Karpas-422 (cell line): ENCODE measurements around the gene NFIA. TPM values are rescaled to one million over a fixed set of nuclear protein-coding genes. Genes with fewer than 3 reads are reported as not detected.

Experiments used
- DNase-seq: peaks from one replicate; pipeline ENCODE4 v3.0.0-alpha.2; 2015
- H2AFZ ChIP-seq: fragments of 200-600 bp; sonication (generic); 2 replicates; pipeline ENCODE4 v1.6.1; 2014; ENCODE audit warnings: antibody characterized with exemption, low read length, mixed read lengths
- H3K27ac ChIP-seq: fragments of 200-600 bp; sonication (generic); 2 replicates; pipeline ENCODE4 v1.5.1; 2014; ENCODE audit warnings: mild to moderate bottlenecking, low read length, moderate library complexity
- H3K27me3 ChIP-seq: fragments of 200-600 bp; sonication (generic); 2 replicates; pipeline ENCODE4 v1.6.1; 2014; ENCODE audit warnings: low read length, mixed read lengths
- H3K36me3 ChIP-seq: fragments of 200-600 bp; sonication (generic); 2 replicates; pipeline ENCODE4 v1.6.1; 2014; ENCODE audit warnings: low read length, mixed read lengths; ENCODE audit not compliant: insufficient read depth
- H3K4me1 ChIP-seq: fragments of 200-600 bp; sonication (generic); 2 replicates; pipeline ENCODE4 v1.6.1; 2014; ENCODE audit warnings: mild to moderate bottlenecking, low read length, mixed read lengths
- H3K4me2 ChIP-seq: fragments of 200-600 bp; sonication (generic); 2 replicates; pipeline ENCODE4 v1.6.1; 2014; ENCODE audit warnings: low read length, low read depth, mild to moderate bottlenecking; ENCODE audit not compliant: poor library complexity, severe bottlenecking
- H3K4me3 ChIP-seq: fragments of 200-600 bp; sonication (generic); 2 replicates; pipeline ENCODE4 v1.5.1; 2014; ENCODE audit warnings: mild to moderate bottlenecking, antibody characterized with exemption, low read length, mixed read lengths
- H3K79me2 ChIP-seq: fragments of 200-600 bp; sonication (generic); 2 replicates; pipeline ENCODE4 v1.6.1; 2014; ENCODE audit warnings: mild to moderate bottlenecking, low read length, mixed read lengths
- H3K9ac ChIP-seq: fragments of 200-600 bp; sonication (generic); 2 replicates; pipeline ENCODE4 v1.6.0; 2014; ENCODE audit warnings: low read length
- H3K9me2 ChIP-seq: fragments of 200-600 bp; sonication (generic), shearing (Covaris generic); replicated peaks from 2 replicates; pipeline ENCODE4 v1.6.0; 2014; ENCODE audit warnings: mild to moderate bottlenecking, low read length, moderate library complexity; ENCODE audit not compliant: insufficient read depth
- H3K9me3 ChIP-seq: fragments of 300-700, 200-600 bp; sonication (generic); 2 replicates; pipeline ENCODE4 v1.6.1; 2014; ENCODE audit warnings: low read length, mixed read lengths
- H4K20me1 ChIP-seq: fragments of 200-600 bp; sonication (generic); 2 replicates; pipeline ENCODE4 v1.6.1; 2014; ENCODE audit warnings: mild to moderate bottlenecking, antibody characterized with exemption, low read length, low read depth; ENCODE audit not compliant: insufficient read depth
- total RNA-seq: library from RNA; depleted of rRNA; stranded (reverse); fragments of >200 nt; shearing (Covaris generic); gene quantifications from 2 replicates; pipeline ENCODE4 v1.2.3, GENCODE V29; 2014; ENCODE audit warnings: low replicate concordance

The NFIA gene
- total RNA-seq, 1 experiment from 2014 or later: 38.3 TPM

GRCh38 chr1:61490924-61491323 lies 408.6 kb downstream of the NFIA start:
- no peak for DNase-seq
- H3K4me1 ChIP-seq: no peaks in the 10 kb centered on the region
- no peaks in the 10 kb centered on the region for H3K9me2 ChIP-seq
- H3K9ac ChIP-seq: no peak overlapping the region
- H3K9me3 ChIP-seq: no peaks in the 10 kb centered on the region
- no peak overlapping the region for H3K4me2 ChIP-seq
- no peaks in the 10 kb centered on the region for H3K36me3 ChIP-seq
- H2AFZ ChIP-seq: no peak overlapping the region
- H3K27ac ChIP-seq: no peak overlapping the region
- H4K20me1 ChIP-seq: no peaks in the 10 kb centered on the region
- no peaks in the 10 kb centered on the region for H3K27me3 ChIP-seq
- no peak overlapping the region for H3K4me3 ChIP-seq
- no peaks in the 10 kb centered on the region for H3K79me2 ChIP-seq

GRCh38 chr1:61491497-61491896 lies 409.1 kb downstream of the NFIA start:
- no peak for DNase-seq
- H3K36me3 ChIP-seq: no peaks in the 10 kb centered on the region
- no peaks in the 10 kb centered on the region for H3K27me3 ChIP-seq
- H3K9me2 ChIP-seq: no peaks in the 10 kb centered on the region
- no peak overlapping the region for H3K4me3 ChIP-seq
- H3K4me1 ChIP-seq: no peaks in the 10 kb centered on the region
- no peaks in the 10 kb centered on the region for H3K9me3 ChIP-seq
- H3K4me2 ChIP-seq: no peak overlapping the region
- H2AFZ ChIP-seq: no peak overlapping the region
- H4K20me1 ChIP-seq: no peaks in the 10 kb centered on the region
- H3K27ac ChIP-seq: no peak overlapping the region
- H3K79me2 ChIP-seq: no peaks in the 10 kb centered on the region
- H3K9ac ChIP-seq: no peak overlapping the region

DNA sequence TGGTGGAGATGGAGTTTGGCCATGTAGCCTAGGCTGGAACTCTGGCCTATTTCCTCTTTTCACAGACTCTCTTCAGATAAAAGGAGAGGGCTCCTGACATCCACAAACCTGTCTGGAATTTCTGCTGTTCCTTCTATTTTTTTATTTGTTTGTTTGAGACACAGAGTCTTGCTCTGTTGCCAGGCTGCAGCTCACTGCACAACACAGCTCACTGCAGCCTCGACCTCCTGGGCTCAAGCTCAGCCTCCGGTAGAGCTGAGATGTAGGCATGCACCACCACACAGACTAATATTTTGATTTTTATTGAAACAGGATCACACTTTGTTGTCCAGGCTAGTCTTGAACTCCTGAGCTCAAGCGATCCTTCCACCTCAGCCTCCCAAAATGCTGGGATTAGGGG lies 411.6 kb downstream of the NFIA start:
- Histone ChIP-seq H3K9me3 (no peaks in the 10 kb centered on the region), H2AFZ (no peak overlapping the region), H3K79me2 (no peaks in the 10 kb centered on the region), H3K9me2 (no peaks in the 10 kb centered on the region), H3K4me2 (no peak overlapping the region), H3K36me3 (no peaks in the 10 kb centered on the region), H4K20me1 (no peaks in the 10 kb centered on the region), H3K27ac (no peak overlapping the region), H3K9ac (no peak overlapping the region), H3K4me3 (no peak overlapping the region), H3K4me1 (no peaks in the 10 kb centered on the region), H3K27me3 (no peaks in the 10 kb centered on the region)
- DNase-seq: no peak

DNA sequence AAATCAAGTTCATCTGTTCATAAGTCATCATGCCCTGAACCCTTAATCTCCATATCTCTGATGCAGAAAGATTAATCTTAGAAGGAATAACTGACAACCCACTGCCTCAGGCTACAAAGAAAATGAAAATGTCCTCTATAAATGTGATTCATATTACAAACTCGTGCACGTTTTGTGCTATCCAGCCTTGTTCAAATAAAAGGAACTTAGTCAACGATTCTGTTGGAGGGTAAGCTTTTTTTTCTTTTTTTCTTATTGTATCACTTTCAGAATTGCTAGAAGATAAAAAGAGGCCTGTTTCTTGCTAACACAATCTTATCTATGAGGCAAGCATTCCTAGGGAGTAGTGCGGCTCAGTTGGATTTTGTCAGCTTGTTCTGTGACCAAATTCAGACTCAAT lies 414.1 kb downstream of the NFIA start:
- H2AFZ ChIP-seq: no peak overlapping the region
- H3K27me3 ChIP-seq: no peaks in the 10 kb centered on the region
- H3K36me3 ChIP-seq: no peaks in the 10 kb centered on the region
- no peak overlapping the region for H3K4me3 ChIP-seq
- no peaks in the 10 kb centered on the region for H3K9me3 ChIP-seq
- DNase-seq: no peak
- H3K79me2 ChIP-seq: no peaks in the 10 kb centered on the region
- no peak overlapping the region for H3K27ac ChIP-seq
- H3K4me2 ChIP-seq: no peak overlapping the region
- H4K20me1 ChIP-seq: no peaks in the 10 kb centered on the region
- H3K9me2 ChIP-seq: no peaks in the 10 kb centered on the region
- H3K4me1 ChIP-seq: no peaks in the 10 kb centered on the region
- H3K9ac ChIP-seq: no peak overlapping the region

GRCh38 chr1:61497013-61497412 lies 414.7 kb downstream of the NFIA start:
- no peak overlapping the region for H3K9ac ChIP-seq
- H3K9me2 ChIP-seq: no peaks in the 10 kb centered on the region
- no peaks in the 10 kb centered on the region for H3K36me3 ChIP-seq
- no peak overlapping the region for H3K27ac ChIP-seq
- no peak overlapping the region for H3K4me2 ChIP-seq
- H3K4me3 ChIP-seq: no peak overlapping the region
- no peaks in the 10 kb centered on the region for H3K27me3 ChIP-seq
- H3K79me2 ChIP-seq: no peaks in the 10 kb centered on the region
- no peaks in the 10 kb centered on the region for H3K9me3 ChIP-seq
- DNase-seq: no peak
- H2AFZ ChIP-seq: no peak overlapping the region
- no peaks in the 10 kb centered on the region for H4K20me1 ChIP-seq
- H3K4me1 ChIP-seq: no peaks in the 10 kb centered on the region

DNA sequence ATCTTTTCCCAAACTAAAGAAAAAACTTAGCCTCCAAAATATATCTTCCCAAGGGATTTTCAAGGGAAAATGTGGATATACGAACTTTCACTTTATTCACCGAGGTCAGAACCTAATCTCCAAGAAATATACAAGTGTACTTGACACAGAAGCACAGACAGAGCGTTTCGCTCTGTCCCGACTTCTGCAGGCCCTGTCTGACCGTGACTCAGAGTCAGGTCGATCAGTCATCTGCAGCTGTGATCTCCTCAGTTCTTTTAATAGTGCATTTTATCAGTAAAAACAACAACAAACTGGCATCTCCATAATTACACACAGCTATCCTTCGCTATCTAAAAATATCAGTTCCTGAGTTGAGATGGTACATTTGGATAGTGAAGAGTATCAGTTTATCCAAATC lies 416.0 kb downstream of the NFIA start:
- H3K9ac ChIP-seq: no peak overlapping the region
- H3K9me3 ChIP-seq: no peaks in the 10 kb centered on the region
- no peaks in the 10 kb centered on the region for H3K9me2 ChIP-seq
- H3K27ac ChIP-seq: no peak overlapping the region
- no peak for DNase-seq
- no peak overlapping the region for H3K4me2 ChIP-seq
- H2AFZ ChIP-seq: no peak overlapping the region
- H3K79me2 ChIP-seq: no peaks in the 10 kb centered on the region
- H3K4me1 ChIP-seq: no peaks in the 10 kb centered on the region
- no peaks in the 10 kb centered on the region for H3K36me3 ChIP-seq
- H3K27me3 ChIP-seq: no peaks in the 10 kb centered on the region
- H3K4me3 ChIP-seq: no peak overlapping the region
- H4K20me1 ChIP-seq: no peaks in the 10 kb centered on the region

DNA sequence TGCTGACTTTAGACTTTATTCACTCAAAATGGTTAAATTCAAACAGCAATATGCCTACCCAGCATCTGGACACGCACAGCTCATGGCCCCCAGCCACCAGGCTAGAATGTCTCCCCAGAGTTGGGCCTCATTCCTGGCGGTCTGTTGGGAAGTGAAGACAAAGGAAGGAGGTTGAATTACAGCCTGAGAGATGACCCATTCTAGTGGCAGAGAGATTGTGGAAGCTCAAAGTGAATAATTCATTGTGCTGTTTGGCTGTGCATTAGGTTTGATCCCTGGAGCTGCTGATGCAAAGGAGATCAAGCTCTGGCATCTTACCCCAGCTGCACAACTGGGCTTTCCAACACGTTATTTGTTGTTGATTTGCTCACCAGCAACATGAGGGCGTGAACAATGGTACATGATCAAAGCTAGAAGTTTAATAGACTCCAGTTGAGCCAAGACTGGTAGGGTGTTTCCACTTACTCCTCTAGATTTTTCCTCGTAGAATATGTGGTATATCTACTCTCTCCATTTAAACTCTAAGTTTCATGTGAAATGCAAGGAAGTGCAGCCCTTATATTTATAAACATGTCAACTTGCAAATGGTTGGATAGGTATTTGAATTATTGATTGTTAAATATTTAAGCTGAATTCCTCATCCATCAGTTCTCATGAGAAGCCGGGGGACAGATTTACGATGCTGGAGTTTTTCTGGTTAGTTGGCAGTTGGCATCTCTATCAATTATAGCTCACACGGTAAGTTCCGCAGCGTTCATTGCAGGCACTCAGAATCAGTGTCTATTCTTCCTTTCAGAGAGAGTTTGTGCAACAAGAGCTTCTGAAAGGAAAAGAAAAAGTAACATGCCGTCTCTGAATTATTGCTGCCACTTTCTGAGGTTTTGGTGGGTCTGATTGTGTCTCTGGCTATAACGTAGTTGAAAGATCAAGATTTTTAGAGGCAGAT lies 419.9 kb downstream of the NFIA start:
- H4K20me1 ChIP-seq: no peaks in the 10 kb centered on the region
- H3K9me2 ChIP-seq: no peaks in the 10 kb centered on the region
- H3K4me2 ChIP-seq: no peak overlapping the region
- DNase-seq: no peak
- H3K4me3 ChIP-seq: no peak overlapping the region
- no peaks in the 10 kb centered on the region for H3K36me3 ChIP-seq
- H3K27ac ChIP-seq: no peak overlapping the region
- H3K4me1 ChIP-seq: no peaks in the 10 kb centered on the region
- H3K79me2 ChIP-seq: no peaks in the 10 kb centered on the region
- no peaks in the 10 kb centered on the region for H3K9me3 ChIP-seq
- no peak overlapping the region for H2AFZ ChIP-seq
- H3K9ac ChIP-seq: no peak overlapping the region
- no peaks in the 10 kb centered on the region for H3K27me3 ChIP-seq

DNA sequence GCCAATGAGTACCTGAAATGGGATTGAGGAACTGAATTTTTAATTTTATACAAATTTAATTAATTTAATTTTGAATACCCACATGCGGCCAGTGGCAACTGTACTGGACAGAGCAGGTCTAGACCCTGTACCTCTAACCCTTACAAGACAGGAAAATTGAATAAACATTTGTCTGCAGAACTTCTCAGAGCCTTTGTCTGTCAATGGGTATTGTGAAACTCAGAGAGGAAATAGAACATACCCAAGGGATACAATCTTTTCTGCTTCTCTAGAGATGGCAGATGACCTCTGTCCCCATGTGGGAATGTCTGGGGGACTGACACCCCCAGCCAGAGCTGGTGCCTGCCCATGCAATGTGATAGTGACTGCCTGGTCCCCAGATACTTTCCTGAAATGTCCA lies 421.9 kb downstream of the NFIA start:
- Histone ChIP-seq H3K4me2 (no peak overlapping the region), H3K79me2 (no peaks in the 10 kb centered on the region), H3K27ac (no peak overlapping the region), H4K20me1 (no peaks in the 10 kb centered on the region), H3K9me2 (no peaks in the 10 kb centered on the region), H3K4me1 (no peaks in the 10 kb centered on the region), H3K36me3 (no peaks in the 10 kb centered on the region), H3K4me3 (no peak overlapping the region), H3K9me3 (no peaks in the 10 kb centered on the region), H3K27me3 (no peaks in the 10 kb centered on the region), H2AFZ (no peak overlapping the region), H3K9ac (no peak overlapping the region)
- DNase-seq: no peak
